Measurements from ENCODE around the gene CASP8AP2. TPM values are rescaled to one million over a fixed set of nuclear protein-coding genes. Genes with fewer than 3 reads are reported as not detected.
A peak's percentile ranks its signal among the peaks of the same experiment; 100 is the strongest.
"Not testable (repeated sequence)": the region's sequence is repeated elsewhere in the genome, so short reads cannot be mapped to it uniquely, and the experiment has no call there.

Gene CASP8AP2
- 1 to 10 TPM; 9.2 to 9.3 TPM for total RNA-seq

DNA sequence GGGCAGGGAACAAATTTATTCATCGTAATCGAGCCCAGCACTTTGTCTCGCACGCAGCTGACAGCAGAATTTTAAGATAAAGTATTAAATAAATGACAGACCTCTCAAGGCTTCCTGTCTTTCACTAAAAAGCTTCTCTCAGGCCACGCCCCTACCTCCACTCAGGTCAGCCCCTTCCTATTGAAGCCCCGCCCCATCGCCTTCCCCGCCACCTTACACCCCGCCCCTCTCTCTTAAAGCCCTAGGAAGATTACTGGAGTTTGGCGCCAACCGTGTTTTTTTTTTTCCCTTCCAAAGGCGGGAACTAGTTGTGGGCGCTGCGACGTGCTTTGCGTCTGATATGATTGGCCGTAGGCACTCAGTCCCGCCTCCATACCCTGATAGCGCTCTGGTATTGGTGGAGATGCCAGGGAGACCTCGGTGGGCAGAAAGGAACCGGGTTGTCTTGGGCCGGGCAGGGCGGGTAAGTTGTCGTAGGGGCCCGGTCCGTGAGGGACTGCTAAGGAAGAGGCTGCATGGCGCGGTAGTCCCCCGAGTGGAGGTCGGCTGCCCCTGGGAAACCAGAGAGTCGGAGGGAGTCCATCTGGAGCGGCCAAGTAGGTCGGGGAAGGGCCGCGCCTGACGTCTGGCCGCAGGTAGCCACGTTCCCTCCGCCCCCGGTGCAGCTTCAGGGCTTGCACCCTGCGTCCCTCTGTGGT lies at the start of gene CASP8AP2:
Gene CASP8AP2 (plus strand): TSS at position 409 of the 698 bp plus-strand sequence.
- H3K27ac ChIP-seq = peak within 1 kb of the TSS; percentile 81 to 83
- no peaks in the 10 kb centered on the region for H3K27me3 ChIP-seq
- peaks cover 0 to 17% of the 10 kb centered on the region in 2 donors for H3K4me1 ChIP-seq
- no peaks in the 10 kb centered on the region for H3K9me3 ChIP-seq
- H3K36me3 ChIP-seq = no peaks in the 10 kb centered on the region
- H3K4me3 ChIP-seq = peak within 1 kb of the TSS; percentile 67 to 93
- DNase-seq (ENCODE audit: low spot score) = peak; percentile 95
- TF ChIP-seq, protein P1, sequence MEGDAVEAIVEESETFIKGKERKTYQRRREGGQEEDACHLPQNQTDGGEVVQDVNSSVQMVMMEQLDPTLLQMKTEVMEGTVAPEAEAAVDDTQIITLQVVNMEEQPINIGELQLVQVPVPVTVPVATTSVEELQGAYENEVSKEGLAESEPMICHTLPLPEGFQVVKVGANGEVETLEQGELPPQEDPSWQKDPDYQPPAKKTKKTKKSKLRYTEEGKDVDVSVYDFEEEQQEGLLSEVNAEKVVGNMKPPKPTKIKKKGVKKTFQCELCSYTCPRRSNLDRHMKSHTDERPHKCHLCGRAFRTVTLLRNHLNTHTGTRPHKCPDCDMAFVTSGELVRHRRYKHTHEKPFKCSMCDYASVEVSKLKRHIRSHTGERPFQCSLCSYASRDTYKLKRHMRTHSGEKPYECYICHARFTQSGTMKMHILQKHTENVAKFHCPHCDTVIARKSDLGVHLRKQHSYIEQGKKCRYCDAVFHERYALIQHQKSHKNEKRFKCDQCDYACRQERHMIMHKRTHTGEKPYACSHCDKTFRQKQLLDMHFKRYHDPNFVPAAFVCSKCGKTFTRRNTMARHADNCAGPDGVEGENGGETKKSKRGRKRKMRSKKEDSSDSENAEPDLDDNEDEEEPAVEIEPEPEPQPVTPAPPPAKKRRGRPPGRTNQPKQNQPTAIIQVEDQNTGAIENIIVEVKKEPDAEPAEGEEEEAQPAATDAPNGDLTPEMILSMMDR (IDR thresholded peaks at IDR 0.05) = no peak

DNA sequence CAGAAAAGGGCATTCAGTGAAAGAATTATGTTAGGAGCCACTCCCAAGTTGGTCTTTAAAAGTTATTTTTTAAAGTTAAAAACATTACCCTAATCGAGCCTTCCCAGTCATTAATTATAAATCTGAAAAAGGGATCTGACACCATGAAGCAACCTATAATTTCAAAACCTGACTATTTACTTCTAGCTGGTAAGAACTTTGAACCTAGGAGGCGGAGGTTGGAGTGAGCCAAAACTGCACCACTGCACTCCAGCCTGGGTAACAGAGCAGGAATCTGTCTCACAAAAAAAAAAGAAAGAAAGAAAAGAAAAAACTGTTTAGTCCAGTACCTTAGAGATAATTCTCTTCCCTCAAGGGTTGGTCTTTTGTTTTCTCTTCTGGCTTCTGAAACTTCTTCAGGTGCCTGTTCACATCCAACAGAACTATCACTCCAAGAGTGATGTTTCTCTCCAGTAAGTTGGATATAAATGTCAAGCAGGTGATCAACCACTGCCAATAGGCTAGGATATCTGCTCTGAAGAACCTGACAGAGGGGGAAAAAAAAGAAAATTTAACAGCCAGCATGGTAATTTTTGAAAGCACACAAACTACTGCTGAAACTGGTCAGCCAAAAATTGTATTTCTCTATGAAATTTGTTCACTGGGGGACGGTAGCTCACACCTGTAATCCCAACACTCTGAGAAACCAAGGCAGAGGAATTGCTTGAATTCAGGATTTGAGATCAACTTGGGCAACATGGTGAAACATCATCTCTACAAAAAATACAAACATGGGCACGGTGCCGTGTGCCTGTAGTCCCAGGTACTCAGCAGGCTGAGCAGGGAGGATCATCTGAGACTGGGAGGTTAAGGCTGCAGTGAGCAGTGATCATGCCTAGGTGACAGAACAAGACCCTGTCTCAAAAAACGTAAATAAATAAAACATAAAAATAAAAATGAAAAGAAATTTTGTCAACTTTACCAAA lies 48.3 kb upstream of the CASP8AP2 start:
- TF ChIP-seq, protein P1 (IDR thresholded peaks at IDR 0.05) = no peak
- H3K4me1 ChIP-seq = no peaks in the 10 kb centered on the region
- peaks cover 0 to 5% of the 10 kb centered on the region in 2 donors for H3K9me3 ChIP-seq
- H3K27me3 ChIP-seq = no peaks in the 10 kb centered on the region
- no peak for DNase-seq (ENCODE audit: low spot score)
- no peak overlapping the region for H3K27ac ChIP-seq
- no peak overlapping the region for H3K4me3 ChIP-seq
- H3K36me3 ChIP-seq = peaks cover 66% of the 10 kb centered on the region

DNA sequence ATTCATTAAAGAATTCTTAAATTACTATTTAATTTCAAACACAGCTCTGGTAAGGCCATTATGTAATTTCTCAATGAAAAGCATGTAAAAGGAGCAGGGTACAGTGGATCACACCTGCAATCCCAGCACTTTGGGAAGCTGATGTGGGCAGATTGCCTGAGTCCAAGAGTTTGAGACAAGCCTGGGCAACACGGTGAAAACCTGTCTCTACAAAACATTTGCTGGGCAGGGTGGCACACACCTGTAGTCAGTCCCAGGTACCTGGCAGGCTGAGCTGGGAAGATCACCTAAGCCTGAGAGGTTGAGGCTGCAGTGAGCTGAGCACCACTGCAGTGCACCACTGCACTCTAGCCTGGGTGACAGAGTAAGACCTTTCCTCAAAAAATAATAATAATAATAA lies 47.5 kb upstream of the CASP8AP2 start:
- Histone ChIP-seq H3K36me3 (peaks cover 69% of the 10 kb centered on the region), H3K27ac (no peak overlapping the region), H3K4me1 (no peaks in the 10 kb centered on the region), H3K9me3 (peaks cover 0 to 5% of the 10 kb centered on the region in 2 donors), H3K27me3 (no peaks in the 10 kb centered on the region), H3K4me3 (no peak overlapping the region)
- TF ChIP-seq, protein P1 (IDR thresholded peaks at IDR 0.05) = no peak
- no peak for DNase-seq (ENCODE audit: low spot score)

DNA sequence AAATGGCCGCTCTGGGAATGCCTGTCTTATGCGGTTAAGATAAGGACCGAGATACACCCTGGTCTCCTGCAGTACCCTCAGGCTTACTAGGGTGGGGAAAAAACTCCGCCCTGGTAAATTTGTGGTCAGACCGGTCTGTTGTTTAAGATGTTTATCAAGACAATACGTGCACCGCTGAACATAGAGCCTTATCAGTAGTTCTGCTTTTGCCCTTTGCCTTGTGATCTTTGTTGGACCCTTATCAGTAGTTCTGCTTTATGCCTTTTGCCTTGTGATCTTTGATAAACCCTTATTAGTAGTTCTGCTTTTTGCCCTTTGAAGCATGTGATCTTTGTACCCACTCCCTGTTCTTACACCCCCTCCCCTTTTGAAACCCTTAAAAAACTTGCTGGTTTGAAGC lies 46.4 kb upstream of the CASP8AP2 start:
- H3K4me1 ChIP-seq; H3K27ac ChIP-seq; DNase-seq (ENCODE audit: low spot score); H3K27me3 ChIP-seq; H3K9me3 ChIP-seq; H3K4me3 ChIP-seq: not testable (repeated sequence)
- peaks cover 76% of the 10 kb centered on the region for H3K36me3 ChIP-seq

DNA sequence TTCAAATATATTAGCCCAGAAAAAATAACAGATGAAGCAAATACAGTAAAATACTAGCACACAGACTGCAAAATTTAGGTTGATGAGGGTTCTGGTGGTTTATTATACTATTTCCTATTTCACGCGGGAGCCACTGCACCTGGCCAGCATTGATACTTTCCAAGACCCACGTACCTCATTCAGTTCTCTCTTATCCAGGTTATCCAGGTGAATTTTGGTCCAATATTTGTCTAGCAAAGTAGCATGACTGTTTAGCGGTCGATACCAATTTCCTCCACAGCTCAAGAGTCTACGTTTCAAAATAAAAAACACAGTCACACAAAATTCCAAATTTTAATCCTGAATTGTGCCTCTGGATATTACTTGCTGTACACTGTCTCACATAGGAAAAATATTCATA lies 44.8 kb upstream of the CASP8AP2 start:
- DNase-seq (ENCODE audit: low spot score) = no peak
- no peaks in the 10 kb centered on the region for H3K27me3 ChIP-seq
- no peak overlapping the region for H3K4me3 ChIP-seq
- H3K9me3 ChIP-seq = peaks cover 0 to 5% of the 10 kb centered on the region in 2 donors
- no peak overlapping the region for H3K27ac ChIP-seq
- H3K4me1 ChIP-seq = no peaks in the 10 kb centered on the region
- H3K36me3 ChIP-seq = peaks cover 84% of the 10 kb centered on the region
- TF ChIP-seq, protein P1 (IDR thresholded peaks at IDR 0.05) = no peak

DNA sequence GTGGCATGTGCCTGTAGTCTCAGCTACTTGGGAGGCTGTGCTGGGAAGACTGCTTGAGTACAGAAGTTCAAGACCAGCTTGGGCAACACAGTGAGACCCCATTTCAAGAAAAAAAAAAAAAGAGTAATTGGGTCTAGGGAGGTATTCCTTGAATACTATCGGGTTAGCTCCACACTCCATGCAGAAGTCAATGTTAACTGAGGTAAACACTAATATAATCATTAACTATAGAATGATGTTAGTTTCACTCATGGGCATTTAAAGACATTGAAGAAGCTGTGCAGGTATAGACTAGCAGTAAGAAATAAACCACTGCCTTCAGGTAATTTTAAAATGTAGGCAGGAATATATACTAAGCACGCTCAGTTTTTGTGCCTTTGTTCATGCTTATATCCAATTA lies 42.7 kb upstream of the CASP8AP2 start:
- H3K9me3 ChIP-seq = peaks cover 0 to 5% of the 10 kb centered on the region in 2 donors
- H3K27ac ChIP-seq = no peak overlapping the region
- no peak overlapping the region for H3K4me3 ChIP-seq
- peaks cover 71% of the 10 kb centered on the region for H3K36me3 ChIP-seq
- H3K4me1 ChIP-seq = no peaks in the 10 kb centered on the region
- TF ChIP-seq, protein P1 (IDR thresholded peaks at IDR 0.05) = no peak
- H3K27me3 ChIP-seq = no peaks in the 10 kb centered on the region
- DNase-seq (ENCODE audit: low spot score) = no peak
